Neutrophil (primary cell): Measurements from ENCODE around the gene NHLH1.

Experiments used
- H3K27ac ChIP-seq: fragments of 200-600 bp; sonication (generic); 2 replicates; pipeline ENCODE4 v1.5.1; 2016; ENCODE audit warnings: mild to moderate bottlenecking, moderate library complexity
- H3K27me3 ChIP-seq: fragments of 200-600 bp; sonication (generic); 2 replicates; pipeline ENCODE4 v1.6.0; 2016; ENCODE audit warnings: mild to moderate bottlenecking
- H3K36me3 ChIP-seq: fragments of 200-600 bp; sonication (generic); 2 replicates; pipeline ENCODE4 v1.5.1; 2017
- H3K4me1 ChIP-seq, 2 experiments: fragments of 200-600 bp in 1 of 2; sonication (generic) in 1 of 2; 1 replicate in 1 of 2; 2 replicates in 1 of 2; pipeline versions ENCODE4 v1.5.1 to v1.6.1; 2013 to 2016; ENCODE audit warnings: low read depth in 1 of 2, low read length in 1 of 2, mild to moderate bottlenecking in 1 of 2, moderate library complexity in 1 of 2; ENCODE audit not compliant: control insufficient read depth in 1 of 2, insufficient read depth in 1 of 2
- H3K4me3 ChIP-seq, 2 experiments: fragments of 200-600 bp in 1 of 2; sonication (generic) in 1 of 2; 1 replicate in 1 of 2; 2 replicates in 1 of 2; pipeline ENCODE4 v1.5.1; 2013 to 2016; ENCODE audit warnings: low read depth in 1 of 2, low read length in 1 of 2, mild to moderate bottlenecking in 1 of 2, moderate library complexity in 1 of 2
- H3K9me3 ChIP-seq: fragments of 200-600 bp; sonication (generic); 2 replicates; pipeline ENCODE4 v1.5.1; 2016
- CTCF ChIP-seq: fragments of 200-600 bp; sonication (generic); IDR thresholded peaks from 2 replicates; pipeline ENCODE4 v1.5.1; 2016; ENCODE audit warnings: antibody characterized with exemption

NHLH1 gene

GRCh38 chr1:160420881-160421842 is 54.3 kb downstream of the NHLH1 start:
- no peaks in the 10 kb centered on the region for H3K9me3 ChIP-seq
- no peak for TF ChIP-seq CTCF
- H3K36me3 ChIP-seq, result no peaks in the 10 kb centered on the region
- no peaks in the 10 kb centered on the region for H3K4me1 ChIP-seq
- H3K27ac ChIP-seq, result no peak overlapping the region
- H3K4me3 ChIP-seq, result no peak overlapping the region
- no peaks in the 10 kb centered on the region for H3K27me3 ChIP-seq

- TF ChIP-seq CTCF, result no peak
Measured at GRCh38 chr1:160421881-160422280, 55.0 kb downstream of the NHLH1 start.

More at GRCh38 chr1:160421881-160422280, 55.0 kb downstream of the NHLH1 start:
- H3K36me3 ChIP-seq, result no peaks in the 10 kb centered on the region
- no peak overlapping the region for H3K4me3 ChIP-seq
- no peaks in the 10 kb centered on the region for H3K4me1 ChIP-seq
- H3K27me3 ChIP-seq, result no peaks in the 10 kb centered on the region
- no peak overlapping the region for H3K27ac ChIP-seq
- H3K9me3 ChIP-seq, result no peaks in the 10 kb centered on the region
